HG03135 (cell line): ENCODE data around the gene HSD17B2.
"Not testable (repeated sequence)": the region's sequence is repeated elsewhere in the genome, so short reads cannot be mapped to it uniquely, and the experiment has no call there.

ENCODE experiments used
- ATAC-seq: cut with Tn5 transposase; IDR thresholded peaks from one replicate; pipeline ENCODE4 v1.9.1; 2021; ENCODE audit warnings: mild to moderate bottlenecking, moderate library complexity; ENCODE audit not compliant: unreplicated experiment

HSD17B2 gene

DNA sequence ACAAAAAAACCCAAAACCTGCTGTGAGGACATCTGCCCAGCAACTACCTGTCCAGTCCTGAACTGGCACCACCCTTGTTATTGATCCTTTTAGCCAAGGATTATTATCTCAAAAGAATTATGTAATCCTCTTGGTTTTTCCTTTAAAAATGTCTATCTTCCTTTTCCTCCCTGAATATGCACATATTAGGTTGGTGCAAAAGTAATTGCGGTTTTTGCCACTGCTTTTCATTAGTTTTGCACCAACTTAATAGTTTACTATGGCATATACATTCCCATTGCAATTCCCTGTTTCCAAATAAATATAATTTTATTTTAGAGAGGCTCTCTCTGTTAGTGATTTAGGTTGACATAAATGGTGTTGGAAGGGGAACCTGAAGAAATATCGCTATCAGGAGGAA, 83.7 kb downstream of the HSD17B2 start:
- ATAC-seq, result no peak

GRCh38 chr16:82119405-82119804, 84.4 kb downstream of the HSD17B2 start:
- no peak for ATAC-seq

DNA sequence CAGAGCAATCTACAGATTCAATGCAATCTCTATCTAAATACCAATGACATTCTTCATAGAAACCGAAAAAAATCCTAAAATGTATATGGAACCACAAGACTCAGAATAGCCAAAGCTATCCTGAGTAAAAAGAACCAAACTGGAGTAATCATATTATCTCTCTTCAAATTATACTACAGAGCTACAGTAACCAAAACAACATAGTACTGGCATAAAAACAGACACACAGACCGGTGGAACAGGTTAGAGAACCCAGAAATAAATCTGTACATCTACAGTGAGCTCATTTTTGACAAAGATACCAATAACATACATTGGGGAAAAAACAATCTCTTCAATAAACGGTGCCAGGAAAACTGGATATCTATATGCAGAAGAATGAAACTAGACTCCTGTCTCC, 89.6 kb downstream of the HSD17B2 start:
- ATAC-seq, result no peak

GRCh38 chr16:82129881-82130280, 94.8 kb downstream of the HSD17B2 start:
- no peak for ATAC-seq

DNA sequence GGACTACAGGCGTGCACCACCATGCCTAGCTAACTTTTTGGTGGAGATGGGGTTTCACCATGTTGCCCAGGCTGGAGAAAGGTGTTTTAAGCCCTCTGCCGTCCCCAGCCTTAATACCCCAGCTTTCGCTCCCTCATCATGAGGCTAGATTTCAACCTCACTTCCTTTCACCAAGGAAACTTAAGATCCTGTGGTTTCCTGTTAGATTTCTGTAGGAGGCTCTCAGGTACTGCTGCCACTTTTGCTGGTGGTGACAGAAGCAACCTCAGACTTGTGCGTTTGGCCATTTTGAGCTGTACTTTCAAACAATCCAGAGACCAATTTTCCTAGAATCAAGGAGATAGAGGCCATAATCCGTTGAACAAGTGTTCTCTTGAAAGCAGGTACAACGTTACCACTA, 98.7 kb downstream of the HSD17B2 start:
- no peak for ATAC-seq

- ATAC-seq, result no peak
Measured at GRCh38 chr16:82134846-82135245, 99.8 kb downstream of the HSD17B2 start.

- no peak for ATAC-seq
Measured at GRCh38 chr16:82135844-82136243, 100.8 kb downstream of the HSD17B2 start.

- no peak for ATAC-seq
Measured at GRCh38 chr16:82136956-82137821, 102.1 kb downstream of the HSD17B2 start.

DNA sequence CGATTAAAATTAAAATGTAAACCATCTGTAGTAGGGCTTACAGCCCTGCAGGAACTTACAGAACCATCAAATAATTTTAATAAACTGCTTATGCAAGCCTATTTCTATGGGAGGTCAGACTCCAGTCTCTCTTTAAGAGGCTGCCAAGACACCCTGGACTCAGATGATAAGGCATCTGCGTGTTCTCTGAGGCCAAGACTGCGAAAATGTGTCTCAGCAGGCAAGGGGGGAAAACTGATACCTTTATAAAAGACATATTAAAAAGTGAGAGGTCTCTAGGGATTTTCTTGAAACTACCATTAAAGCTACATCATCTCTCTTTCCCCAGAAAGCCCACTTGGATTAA, 102.7 kb downstream of the HSD17B2 start:
- ATAC-seq, result no peak

DNA sequence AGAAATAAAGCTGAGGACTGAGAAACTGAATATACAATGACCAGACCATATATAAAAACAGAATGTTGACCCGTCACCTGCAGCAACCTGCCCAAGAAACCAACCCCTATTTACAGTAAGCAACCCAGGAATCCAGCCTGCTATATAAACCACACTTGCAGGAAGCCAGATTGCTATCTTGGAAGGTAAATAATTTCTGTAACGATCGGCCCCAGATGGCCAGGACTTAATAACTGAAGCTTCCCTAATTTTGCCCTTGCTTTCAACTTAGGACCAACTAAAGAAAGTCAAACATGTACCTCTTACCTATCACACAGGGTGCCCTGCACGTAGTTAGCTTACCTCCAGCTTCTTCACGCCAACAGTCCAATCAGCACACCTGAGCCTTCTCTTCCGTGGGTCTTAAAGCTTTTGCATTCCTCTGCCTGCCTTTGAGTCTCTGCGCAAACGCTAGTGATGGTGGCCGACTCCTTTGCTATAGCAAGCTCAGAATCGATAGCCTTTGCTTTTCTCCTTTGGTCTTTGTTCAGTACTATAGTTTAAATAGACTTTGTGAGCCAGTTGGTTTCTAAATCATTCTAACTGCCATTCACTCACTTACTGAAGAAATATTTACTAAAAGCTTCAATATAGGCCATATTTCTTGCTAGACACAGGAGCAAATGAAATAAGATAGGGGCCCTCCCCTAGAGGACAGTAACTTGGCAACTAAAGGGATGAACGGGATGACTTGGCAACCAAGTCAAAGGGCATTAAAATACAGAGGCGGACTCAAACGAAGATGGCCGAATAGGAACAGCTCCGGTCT, 103.6 kb downstream of the HSD17B2 start:
- ATAC-seq, result no peak

DNA sequence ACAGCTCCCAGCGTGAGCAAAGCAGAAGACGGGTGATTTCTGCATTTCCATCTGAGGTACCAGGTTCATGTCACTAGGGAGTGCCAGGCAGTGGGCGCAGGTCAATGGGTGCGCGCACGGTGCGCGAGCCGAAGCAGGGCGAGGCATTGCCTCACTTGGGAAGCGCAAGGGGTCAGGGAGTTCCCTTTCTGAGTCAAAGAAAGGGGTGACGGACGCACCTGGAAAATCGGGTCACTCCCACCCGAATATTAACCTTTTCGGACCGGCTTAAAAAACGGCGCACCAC, 104.2 kb downstream of the HSD17B2 start:
- ATAC-seq, result not testable (repeated sequence)

GRCh38 chr16:82146556-82146955, 111.5 kb downstream of the HSD17B2 start:
- ATAC-seq, result no peak

- no peak for ATAC-seq
Measured at GRCh38 chr16:82146957-82147356, 111.9 kb downstream of the HSD17B2 start.

- ATAC-seq, result no peak
Measured at GRCh38 chr16:82147546-82147945, 112.5 kb downstream of the HSD17B2 start.
